Aorta (tissue), 5 donors: Measurements from ENCODE around the gene MTM1. TPM values are rescaled to one million over a fixed set of nuclear protein-coding genes. Genes with fewer than 3 reads are reported as not detected.
A peak's percentile ranks its signal among the peaks of the same experiment; 100 is the strongest.

ENCODE experiments used
- ATAC-seq: fragments of 200-7000 bp; cut with Tn5 transposase; one replicate; pipeline ENCODE4 v1.9.1; 2022; ENCODE audit warnings: moderate library complexity; ENCODE audit not compliant: low FRiP score
- DNase-seq, 2 donors: peaks; one replicate each; pipeline ENCODE4 v3.0.0-alpha.2; 2020
- H3K27ac ChIP-seq, 2 donors: one replicate each; pipeline ENCODE4 v1.5.1; 2013; ENCODE audit warnings: low read length in 2 of 2, mild to moderate bottlenecking in 2 of 2, moderate library complexity in 2 of 2, control low read depth in 1 of 2, inconsistent platforms in 1 of 2, low read depth in 1 of 2
- H3K27me3 ChIP-seq, 2 donors: one replicate each; pipeline ENCODE4 v1.6.1; 2013; ENCODE audit warnings: control low read depth in 1 of 2, low read length in 1 of 2, mild to moderate bottlenecking in 1 of 2, moderate library complexity in 1 of 2; ENCODE audit not compliant: insufficient read depth in 2 of 2, control insufficient read depth in 1 of 2
- H3K36me3 ChIP-seq, 2 donors: one replicate each; pipeline ENCODE4 v1.6.1; 2013; ENCODE audit warnings: control low read depth in 1 of 2, low read length in 1 of 2, mild to moderate bottlenecking in 1 of 2; ENCODE audit not compliant: insufficient read depth in 2 of 2, control insufficient read depth in 1 of 2
- H3K4me1 ChIP-seq, 2 donors: one replicate each; pipeline ENCODE4 v1.6.1; 2013; ENCODE audit warnings: low read length in 2 of 2, control low read depth in 1 of 2, mild to moderate bottlenecking in 1 of 2, moderate library complexity in 1 of 2; ENCODE audit not compliant: insufficient read depth in 2 of 2, control insufficient read depth in 1 of 2
- H3K4me3 ChIP-seq, 2 donors: one replicate each; pipeline ENCODE4 v1.5.1; 2013; ENCODE audit warnings: low read length in 2 of 2, control low read depth in 1 of 2, mild to moderate bottlenecking in 1 of 2
- H3K9me3 ChIP-seq: one replicate; pipeline ENCODE4 v1.6.1; 2013; ENCODE audit warnings: mild to moderate bottlenecking, low read length; ENCODE audit not compliant: control insufficient read depth
- WGBS, 2 donors: extraction: QIAGEN DNeasy Blood & Tissue Kit; methylation state at CpG; one replicate each; pipeline ENCODE4 v1.1.7; 2013; 5-methylcytosine and 5-hydroxymethylcytosine counted together
- intact Hi-C, 2 donors: fragments of 100-400 bp; cut with DNase I; formaldehyde crosslinking; loops; one replicate each; pipeline versions ENCODE4 v1.14.2 to v1.15.0; 2022
- polyA plus RNA-seq, 2 donors: library from polyadenylated mRNA; stranded (reverse); fragments of 200-250 nt; gene quantifications; one replicate each; pipeline ENCODE4 v1.2.3, GENCODE V29; 2013
- total RNA-seq, 2 donors: library from RNA; stranded (reverse); fragmentation: NEBNext Ultra II Directional; extraction: Animal tissue kit (Norgen Biotek cat#: 25700); gene quantifications; one replicate each; pipeline ENCODE4 v1.2.1, GENCODE V29; 2021
- donor health status: healthy with polysubstance abuse.
- donor health status: Bipolar disorder and iron deficiency.
- donor health status: DM: no; HTN: no; CAD: no.
- donor health status: DM: no; HTN: no; CAD: no.
- donor health status: DM: yes; HTN: yes; CAD: no.

MTM1 gene
- total and polyA plus RNA-seq, 4 donors: 5.5 to 20.5 (median 11.0) TPM

DNA sequence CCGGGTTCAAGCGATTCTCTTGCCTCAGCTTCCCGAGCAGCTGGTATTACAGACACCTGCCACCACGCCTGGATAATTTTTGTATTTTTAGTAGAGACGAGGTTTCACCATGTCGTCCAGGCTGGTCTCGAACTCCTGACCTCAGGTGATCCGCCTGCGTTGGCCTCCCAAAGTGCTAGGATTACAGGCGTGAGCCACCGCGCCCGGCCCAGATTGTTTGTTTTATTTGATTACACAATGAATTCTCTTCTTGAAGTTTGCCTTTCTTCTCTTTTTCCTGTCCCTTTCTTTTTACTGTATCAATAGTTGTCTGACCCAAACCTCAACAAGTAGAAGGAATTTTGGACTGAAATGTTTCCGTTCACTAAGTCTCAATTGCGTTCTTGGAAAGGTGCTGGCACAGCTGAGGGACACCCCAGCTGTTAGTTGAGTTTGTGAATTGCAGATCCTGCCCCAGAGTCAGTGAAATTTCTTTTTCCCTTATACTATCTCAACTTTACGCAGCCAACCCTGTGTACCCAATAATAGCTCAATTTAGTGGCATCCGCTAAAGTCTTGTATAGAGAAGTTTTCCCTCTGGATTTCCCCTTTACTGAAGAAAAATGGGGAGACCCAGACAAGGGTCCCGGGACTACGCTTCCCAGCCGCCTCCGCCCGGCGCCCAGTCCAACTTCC, 639 bp upstream of the MTM1 start:
- Histone ChIP-seq H3K27ac (no peak overlapping the region), H3K27me3 (no peaks in the 10 kb centered on the region), H3K4me3 (no peak overlapping the region), H3K4me1 (no peaks in the 10 kb centered on the region), H3K36me3 (no peaks in the 10 kb centered on the region), H3K9me3 (no peaks in the 10 kb centered on the region)
- intact Hi-C loops: loop anchor here in 1 of 2 donors (1.0 kb wide), 1 partner anchor 59 kb away; no protein-coding TSS in a partner anchor
- ATAC-seq: no peak
- DNase-seq: no peak
- 56% methylated on average over 23 of the region's 23 CpGs for WGBS, 2 donors

GRCh38 chrX:150569155-150569477, 695 bp downstream of the MTM1 start:
- intact Hi-C loops: no loop called here
- no peaks in the 10 kb centered on the region for H3K4me1 ChIP-seq
- no peak overlapping the region for H3K27ac ChIP-seq
- peak overlapping the region; percentile 30 to 40 for H3K4me3 ChIP-seq
- no peaks in the 10 kb centered on the region for H3K9me3 ChIP-seq
- H3K36me3 ChIP-seq: no peaks in the 10 kb centered on the region
- ATAC-seq (no peak), DNase-seq (peak in 1 of 2 donors; percentile 63)
- no peaks in the 10 kb centered on the region for H3K27me3 ChIP-seq
- WGBS, 2 donors: 4 to 39% methylated on average over 17 of the region's 17 CpGs

DNA sequence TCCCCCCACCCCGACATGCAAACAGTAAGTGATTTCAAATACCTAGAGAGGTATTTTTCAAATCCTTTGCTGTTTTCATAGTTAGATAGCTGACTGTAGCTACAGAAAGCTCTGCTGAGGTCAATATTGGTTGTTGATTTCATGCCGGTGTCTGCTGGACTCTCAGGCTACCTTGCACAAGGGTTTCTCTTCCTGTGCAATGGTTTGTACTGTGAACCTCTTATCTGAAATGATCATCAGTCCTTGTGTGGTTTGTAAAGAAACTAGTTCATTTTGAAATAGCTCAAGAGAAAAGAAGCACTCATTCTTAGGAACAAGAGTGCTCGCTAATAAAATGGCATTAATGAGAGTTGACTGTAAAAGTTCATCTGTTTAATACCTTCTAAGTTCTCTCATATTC, 2.1 kb downstream of the MTM1 start:
- Histone ChIP-seq H3K4me3 (no peak overlapping the region), H3K9me3 (no peaks in the 10 kb centered on the region), H3K27ac (no peak overlapping the region), H3K36me3 (no peaks in the 10 kb centered on the region), H3K27me3 (no peaks in the 10 kb centered on the region), H3K4me1 (no peaks in the 10 kb centered on the region)
- DNase-seq (no peak), ATAC-seq (no peak)
- 83 to 89% methylated on average over 3 of the region's 3 CpGs for WGBS, 2 donors
- intact Hi-C loops: no loop called here

DNA sequence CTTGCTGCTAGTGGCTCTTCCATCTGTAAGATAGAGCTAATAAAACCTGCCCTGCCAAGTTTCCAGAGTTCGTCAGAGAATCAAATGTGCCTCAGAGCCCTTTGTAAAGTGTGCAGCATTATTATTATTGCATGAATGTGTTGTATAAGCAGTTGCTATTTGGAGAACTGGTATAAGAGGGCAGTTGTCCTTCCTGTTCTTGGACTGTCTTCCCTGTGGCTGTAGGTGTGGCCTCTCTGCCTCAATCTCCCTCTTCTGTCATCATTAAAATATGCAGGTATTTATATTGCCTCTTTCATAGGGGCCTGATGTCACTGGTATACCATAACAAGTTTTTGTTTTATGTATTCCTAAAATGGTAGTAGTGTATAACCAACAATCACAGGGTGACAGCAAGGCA, 3.8 kb downstream of the MTM1 start:
- Histone ChIP-seq H3K36me3 (no peaks in the 10 kb centered on the region), H3K27ac (no peak overlapping the region), H3K4me1 (no peaks in the 10 kb centered on the region), H3K4me3 (no peak overlapping the region), H3K9me3 (no peaks in the 10 kb centered on the region), H3K27me3 (no peaks in the 10 kb centered on the region)
- no peak for DNase-seq
- no peak for ATAC-seq
- intact Hi-C loops: no loop called here
- WGBS, 2 donors: 37 to 52% methylated on average over 1 of the region's 1 CpG

- 43 to 66% methylated on average over 1 of the region's 1 CpG for WGBS, 2 donors
Measured at GRCh38 chrX:150573106-150573505, 4.7 kb downstream of the MTM1 start.

DNA sequence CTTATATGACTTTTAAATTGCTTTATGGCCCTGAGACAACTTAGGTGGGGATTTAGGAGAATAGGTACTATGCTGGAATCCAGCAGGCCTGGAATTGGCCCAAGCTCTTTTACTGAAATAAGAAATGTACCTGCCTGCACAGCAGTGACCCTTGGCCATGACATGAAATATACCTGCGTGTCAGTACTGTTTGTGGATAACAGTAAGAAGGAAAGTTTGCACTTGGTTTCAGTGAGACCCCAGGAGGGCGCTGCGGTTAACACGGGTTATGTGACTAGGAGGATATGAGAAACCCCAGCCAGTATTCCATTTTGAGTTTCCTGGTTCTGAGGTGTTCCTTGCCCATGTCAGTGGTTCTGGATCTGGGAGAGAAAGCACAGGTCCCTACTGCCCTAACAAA, 5.3 kb downstream of the MTM1 start:
- no peak overlapping the region for H3K4me3 ChIP-seq
- WGBS, 2 donors: 59 to 90% methylated on average over 4 of the region's 4 CpGs
- no peaks in the 10 kb centered on the region for H3K9me3 ChIP-seq
- no peaks in the 10 kb centered on the region for H3K4me1 ChIP-seq
- intact Hi-C loops: no loop called here
- no peak overlapping the region for H3K27ac ChIP-seq
- H3K36me3 ChIP-seq: no peaks in the 10 kb centered on the region
- no peaks in the 10 kb centered on the region for H3K27me3 ChIP-seq
- DNase-seq: no peak
- no peak for ATAC-seq

More at GRCh38 chrX:150573106-150573505, 4.7 kb downstream of the MTM1 start:
- DNase-seq (no peak), ATAC-seq (no peak)
- Histone ChIP-seq H3K4me3 (no peak overlapping the region), H3K27ac (no peak overlapping the region), H3K27me3 (no peaks in the 10 kb centered on the region), H3K9me3 (no peaks in the 10 kb centered on the region), H3K4me1 (no peaks in the 10 kb centered on the region), H3K36me3 (no peaks in the 10 kb centered on the region)
- intact Hi-C loops: no loop called here

DNA sequence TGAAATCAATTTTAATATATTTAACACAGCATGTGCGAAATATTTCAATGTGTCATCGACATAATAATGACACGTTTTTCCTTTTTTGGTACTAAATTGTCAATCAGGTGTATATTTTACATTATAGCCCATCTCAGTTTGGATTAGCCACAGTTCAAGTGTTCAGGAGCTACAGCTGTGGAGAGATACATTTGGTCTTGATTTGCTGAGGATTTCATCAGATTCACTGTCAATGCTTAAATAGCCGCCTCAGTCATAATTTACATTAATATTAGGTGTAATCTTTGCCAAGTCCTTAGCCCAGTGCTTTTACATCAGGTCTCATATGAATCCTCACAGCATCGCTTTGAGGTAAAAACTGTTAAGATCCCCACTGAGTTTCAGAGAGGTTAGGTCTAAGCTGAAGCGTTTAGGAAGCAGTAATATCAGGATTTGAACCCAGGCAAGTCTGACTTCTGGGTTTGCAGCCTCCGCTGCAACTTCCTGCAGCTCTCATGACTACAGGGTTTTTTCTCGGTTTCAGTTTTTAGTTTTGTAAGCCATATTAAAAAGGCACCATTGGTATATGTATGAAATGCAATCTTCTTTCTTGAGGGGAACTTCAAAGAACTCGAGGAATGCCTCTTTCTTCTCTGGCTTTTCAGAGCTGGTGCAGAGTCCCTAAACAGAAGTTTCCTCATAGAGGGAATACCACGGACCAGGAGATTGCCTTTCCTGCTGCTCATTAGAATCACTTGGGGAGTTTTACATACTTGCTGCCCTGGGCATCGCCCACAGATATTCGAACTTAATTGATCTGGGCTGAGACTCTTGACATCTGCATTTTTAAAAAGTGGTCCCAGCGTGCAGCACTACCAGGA, 6.4 kb downstream of the MTM1 start:
- DNase-seq (no peak), ATAC-seq (no peak)
- Histone ChIP-seq H3K27me3 (no peaks in the 10 kb centered on the region), H3K4me3 (no peak overlapping the region), H3K36me3 (no peaks in the 10 kb centered on the region), H3K27ac (no peak overlapping the region), H3K9me3 (no peaks in the 10 kb centered on the region), H3K4me1 (no peaks in the 10 kb centered on the region)
- intact Hi-C loops: no loop called here
- 53 to 82% methylated on average over 13 of the region's 13 CpGs for WGBS, 2 donors

DNA sequence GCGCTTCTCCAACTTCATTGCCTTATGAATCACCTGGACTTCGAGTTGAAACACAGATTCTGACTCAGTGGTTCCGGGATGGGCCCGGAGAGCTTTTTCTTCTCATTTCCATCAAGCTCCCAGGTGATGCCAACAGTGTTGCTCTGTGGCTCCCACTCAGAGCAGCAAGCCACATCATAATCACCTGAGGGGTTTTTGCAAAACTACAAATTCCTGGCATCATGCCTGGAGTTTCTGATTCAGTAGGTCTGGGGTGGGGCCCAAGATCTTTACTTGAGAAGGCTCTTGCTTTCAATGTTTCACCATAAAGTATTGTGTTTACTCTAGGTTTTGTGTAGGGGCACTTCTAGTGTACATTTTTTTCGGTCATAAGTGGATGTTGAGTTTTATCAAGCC, 7.0 kb downstream of the MTM1 start:
- Histone ChIP-seq H3K27me3 (no peaks in the 10 kb centered on the region), H3K4me1 (no peaks in the 10 kb centered on the region), H3K4me3 (no peak overlapping the region), H3K27ac (no peak overlapping the region), H3K36me3 (no peaks in the 10 kb centered on the region), H3K9me3 (no peaks in the 10 kb centered on the region)
- ATAC-seq (no peak), DNase-seq (no peak)
- intact Hi-C loops: no loop called here
- 71 to 93% methylated on average over 5 of the region's 5 CpGs for WGBS, 2 donors

DNA sequence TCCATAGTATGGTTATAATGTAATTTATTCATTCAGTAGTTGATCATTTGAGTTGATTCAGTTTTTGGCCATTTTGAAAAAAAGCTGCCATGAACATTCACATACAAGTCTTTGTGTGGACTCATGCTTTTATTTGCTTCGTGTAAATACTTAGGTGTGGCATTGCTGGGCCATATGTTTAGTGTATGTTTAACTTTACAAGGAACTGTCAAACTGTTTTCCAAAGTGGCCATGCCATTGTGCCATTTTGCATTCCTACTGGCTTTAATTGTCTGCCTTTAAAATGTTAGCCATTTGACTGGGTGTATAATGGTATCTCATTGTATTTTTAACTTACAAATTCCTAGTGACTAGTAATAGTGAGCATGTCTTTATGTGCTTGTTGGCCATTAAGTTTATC, 8.8 kb downstream of the MTM1 start:
- no peaks in the 10 kb centered on the region for H3K27me3 ChIP-seq
- H3K4me3 ChIP-seq: no peak overlapping the region
- DNase-seq (no peak), ATAC-seq (no peak)
- intact Hi-C loops: no loop called here
- no peaks in the 10 kb centered on the region for H3K36me3 ChIP-seq
- H3K4me1 ChIP-seq: no peaks in the 10 kb centered on the region
- H3K9me3 ChIP-seq: no peaks in the 10 kb centered on the region
- WGBS, 2 donors: 59 to 88% methylated on average over 1 of the region's 1 CpG
- no peak overlapping the region for H3K27ac ChIP-seq
